ENCODE results near the gene TRIM44.
"Not testable (repeated sequence)": the region's sequence is repeated elsewhere in the genome, so short reads cannot be mapped to it uniquely, and the experiment has no call there.

Gene TRIM44

DNA sequence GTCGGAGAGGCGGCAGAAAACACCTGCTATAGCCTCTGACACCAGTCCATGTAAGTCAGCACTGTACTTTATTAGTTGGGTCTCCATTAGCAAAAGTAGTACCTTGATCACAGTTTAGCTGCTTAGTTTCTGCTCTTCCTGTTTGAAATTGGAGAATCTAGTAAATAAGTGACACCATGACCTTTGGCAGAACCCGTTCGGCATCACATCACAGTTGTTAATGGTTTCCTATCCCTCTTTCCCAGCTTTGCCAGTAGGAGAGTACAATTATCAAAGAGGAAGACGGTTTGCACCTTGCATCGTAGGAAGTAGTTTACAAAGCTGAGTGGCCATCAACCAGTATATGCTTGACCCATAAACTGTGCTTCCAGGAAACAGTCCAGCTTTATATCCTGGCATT is 101.8 kb downstream of the TRIM44 start:
- no peak overlapping the region for H3K4me3 ChIP-seq (ENCODE audit: low read length, poor library complexity, severe bottlenecking)
- H3K4me1 ChIP-seq (ENCODE audit: insufficient read depth, low read length, poor library complexity, severe bottlenecking): peaks cover 10% of the 10 kb centered on the region
- TF ChIP-seq CTCF (conservative IDR thresholded peaks at IDR 0.05; ENCODE audit: low read length) (no peak), EZH2phosphoT487 (IDR thresholded peaks at IDR 0.05; ENCODE audit: borderline replicate concordance) (no peak)
- H3K4me2 ChIP-seq (ENCODE audit: low read depth, low read length, poor library complexity, severe bottlenecking): no peak overlapping the region
- peaks cover 10% of the 10 kb centered on the region; the same call in 1 of the 2 replicates for H3K36me3 ChIP-seq (ENCODE audit: insufficient read depth, low read length)
- H3K79me2 ChIP-seq (ENCODE audit: insufficient read depth, low read length): peaks cover 30% of the 10 kb centered on the region
- no peak overlapping the region for H3K9ac ChIP-seq (ENCODE audit: low read depth, low read length, poor library complexity, severe bottlenecking)
- no peaks in the 10 kb centered on the region for H3K9me3 ChIP-seq (ENCODE audit: insufficient read depth, low read depth, low read length)
- H3K9me2 ChIP-seq (replicated peaks; ENCODE audit: low read depth, low read length): no peaks in the 10 kb centered on the region
- peaks cover 8% of the 10 kb centered on the region for H4K20me1 ChIP-seq (ENCODE audit: insufficient read depth, low read length, poor library complexity, severe bottlenecking)
- H2AFZ ChIP-seq (ENCODE audit: low read length): no peak overlapping the region
- no peaks in the 10 kb centered on the region for H3F3A ChIP-seq (ENCODE audit: low read depth)
- no peaks in the 10 kb centered on the region for H3K27me3 ChIP-seq (ENCODE audit: insufficient read depth, low read length, poor library complexity, severe bottlenecking)

DNA sequence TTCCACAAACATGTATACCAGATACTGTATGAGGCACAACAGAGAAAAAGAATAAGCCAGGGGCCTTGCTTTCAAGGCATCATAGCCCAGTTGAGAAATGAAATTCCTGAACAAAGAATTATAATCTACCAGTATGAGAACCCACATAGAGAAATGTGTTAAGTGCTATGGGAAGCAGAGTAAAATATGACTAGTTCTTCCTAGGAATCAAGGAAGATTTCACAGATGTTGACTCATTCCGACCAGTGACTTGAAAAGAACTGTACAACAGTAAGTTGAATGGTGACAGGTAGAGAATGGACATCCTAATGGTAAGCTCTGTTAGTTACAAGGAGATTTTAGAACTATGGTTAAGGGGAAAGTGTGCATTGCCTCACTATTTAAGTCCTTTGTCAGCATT is 102.6 kb downstream of the TRIM44 start:
- H3F3A ChIP-seq (ENCODE audit: low read depth): no peaks in the 10 kb centered on the region
- no peak overlapping the region for H3K4me3 ChIP-seq (ENCODE audit: low read length, poor library complexity, severe bottlenecking)
- peaks cover 34% of the 10 kb centered on the region for H3K79me2 ChIP-seq (ENCODE audit: insufficient read depth, low read length)
- TF ChIP-seq CTCF (conservative IDR thresholded peaks at IDR 0.05; ENCODE audit: low read length) (no peak), EZH2phosphoT487 (IDR thresholded peaks at IDR 0.05; ENCODE audit: borderline replicate concordance) (no peak)
- no peak overlapping the region for H3K9ac ChIP-seq (ENCODE audit: low read depth, low read length, poor library complexity, severe bottlenecking)
- no peaks in the 10 kb centered on the region for H3K9me2 ChIP-seq (replicated peaks; ENCODE audit: low read depth, low read length)
- H4K20me1 ChIP-seq (ENCODE audit: insufficient read depth, low read length, poor library complexity, severe bottlenecking): peaks cover 8% of the 10 kb centered on the region
- H3K36me3 ChIP-seq (ENCODE audit: insufficient read depth, low read length): peaks cover 13% of the 10 kb centered on the region; the same call in 1 of the 2 replicates
- H3K9me3 ChIP-seq (ENCODE audit: insufficient read depth, low read depth, low read length): no peaks in the 10 kb centered on the region; the same call in 1 of the 2 replicates
- H2AFZ ChIP-seq (ENCODE audit: low read length): no peak overlapping the region
- H3K4me2 ChIP-seq (ENCODE audit: low read depth, low read length, poor library complexity, severe bottlenecking): no peak overlapping the region
- peaks cover 10% of the 10 kb centered on the region for H3K4me1 ChIP-seq (ENCODE audit: insufficient read depth, low read length, poor library complexity, severe bottlenecking)
- H3K27me3 ChIP-seq (ENCODE audit: insufficient read depth, low read length, poor library complexity, severe bottlenecking): no peaks in the 10 kb centered on the region

DNA sequence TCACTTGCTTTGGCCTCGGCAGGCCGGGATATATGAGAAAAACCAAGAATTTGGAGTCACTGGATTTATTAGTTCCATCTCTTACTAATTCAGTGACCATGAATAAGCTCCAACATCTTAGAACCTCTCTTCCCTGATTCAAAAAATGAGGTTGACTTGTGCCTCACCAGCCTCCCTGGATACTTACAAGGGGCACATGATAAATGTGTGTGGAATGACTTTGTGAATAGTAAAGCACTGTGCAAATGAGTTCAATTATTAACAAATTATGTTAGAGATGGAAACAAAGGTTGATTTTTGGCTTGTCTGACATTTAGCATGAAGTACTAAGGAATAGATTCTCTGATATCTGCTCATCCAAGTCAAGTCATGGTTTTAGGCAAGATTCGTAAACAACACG is 104.1 kb downstream of the TRIM44 start:
- Histone ChIP-seq H3K9ac (ENCODE audit: low read depth, low read length, poor library complexity, severe bottlenecking) (no peak overlapping the region), H3K4me3 (ENCODE audit: low read length, poor library complexity, severe bottlenecking) (no peak overlapping the region), H3K36me3 (ENCODE audit: insufficient read depth, low read length) (peaks cover 15% of the 10 kb centered on the region; the same call in 1 of the 2 replicates), H3F3A (ENCODE audit: low read depth) (no peaks in the 10 kb centered on the region), H2AFZ (ENCODE audit: low read length) (no peak overlapping the region), H3K4me2 (ENCODE audit: low read depth, low read length, poor library complexity, severe bottlenecking) (no peak overlapping the region), H3K79me2 (ENCODE audit: insufficient read depth, low read length) (peaks cover 29% of the 10 kb centered on the region; the same call in 1 of the 2 replicates), H4K20me1 (ENCODE audit: insufficient read depth, low read length, poor library complexity, severe bottlenecking) (peaks cover 8% of the 10 kb centered on the region), H3K27me3 (ENCODE audit: insufficient read depth, low read length, poor library complexity, severe bottlenecking) (no peaks in the 10 kb centered on the region), H3K9me2 (replicated peaks; ENCODE audit: low read depth, low read length) (no peaks in the 10 kb centered on the region), H3K9me3 (ENCODE audit: insufficient read depth, low read depth, low read length) (peaks cover 7% of the 10 kb centered on the region; the same call in 1 of the 2 replicates), H3K4me1 (ENCODE audit: insufficient read depth, low read length, poor library complexity, severe bottlenecking) (peaks cover 9% of the 10 kb centered on the region)
- no peak for TF ChIP-seq CTCF (conservative IDR thresholded peaks at IDR 0.05; ENCODE audit: low read length)
- TF ChIP-seq EZH2phosphoT487 (IDR thresholded peaks at IDR 0.05; ENCODE audit: borderline replicate concordance): no peak

DNA sequence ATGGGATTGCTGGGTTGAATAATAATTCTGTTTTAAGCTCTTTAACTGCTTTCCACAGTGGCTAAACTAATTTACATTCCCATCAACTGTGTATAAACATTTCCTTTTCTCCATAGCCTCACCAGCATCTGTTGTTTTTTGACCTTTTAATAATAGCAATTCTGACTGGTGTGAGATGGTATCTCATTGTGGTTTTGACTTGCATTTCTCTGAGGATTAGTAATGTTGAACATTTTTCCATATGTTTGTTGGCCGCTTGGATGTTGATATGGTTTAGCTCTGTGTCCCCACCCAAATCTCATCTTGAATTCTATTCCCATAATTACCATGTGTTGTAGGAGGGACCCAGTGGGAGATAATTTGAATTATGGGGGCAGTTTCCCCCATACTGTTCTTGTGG is 107.8 kb downstream of the TRIM44 start:
- H3K4me1 ChIP-seq (ENCODE audit: insufficient read depth, low read length, poor library complexity, severe bottlenecking); H3K9ac ChIP-seq (ENCODE audit: low read depth, low read length, poor library complexity, severe bottlenecking); H4K20me1 ChIP-seq (ENCODE audit: insufficient read depth, low read length, poor library complexity, severe bottlenecking); H3K4me3 ChIP-seq (ENCODE audit: low read length, poor library complexity, severe bottlenecking); H3F3A ChIP-seq (ENCODE audit: low read depth); H3K9me2 ChIP-seq (replicated peaks; ENCODE audit: low read depth, low read length); H2AFZ ChIP-seq (ENCODE audit: low read length); H3K9me3 ChIP-seq (ENCODE audit: insufficient read depth, low read depth, low read length); H3K27me3 ChIP-seq (ENCODE audit: insufficient read depth, low read length, poor library complexity, severe bottlenecking); H3K4me2 ChIP-seq (ENCODE audit: low read depth, low read length, poor library complexity, severe bottlenecking): not testable (repeated sequence)
- peaks cover 24% of the 10 kb centered on the region; the same call in 1 of the 2 replicates for H3K79me2 ChIP-seq (ENCODE audit: insufficient read depth, low read length)
- H3K36me3 ChIP-seq (ENCODE audit: insufficient read depth, low read length): peaks cover 12% of the 10 kb centered on the region; the same call in 1 of the 2 replicates

Measured in Loucy (cell line).